Ovary (tissue), 3 donors: ENCODE data around the gene HECTD1.

Experiments used
- POLR2A ChIP-seq: fragments of 450-650 bp; IDR thresholded peaks from one replicate; pipeline ENCODE4 v1.6.1; 2017; ENCODE audit warnings: antibody characterized with exemption, mild to moderate bottlenecking, moderate library complexity
- TF ChIP-seq, protein P1 (sequence below), 3 donors: fragments of 450-650 bp in 2 of 3; fragments of 200-600 bp in 1 of 3; IDR thresholded peaks; one replicate each; pipeline versions ENCODE4 v1.5.1 to v1.8.0; 2016 to 2022; ENCODE audit warnings: antibody characterized with exemption in 3 of 3, mild to moderate bottlenecking in 1 of 3
- donor health status: DM: no; HTN: no; CAD: no.

DNA sequence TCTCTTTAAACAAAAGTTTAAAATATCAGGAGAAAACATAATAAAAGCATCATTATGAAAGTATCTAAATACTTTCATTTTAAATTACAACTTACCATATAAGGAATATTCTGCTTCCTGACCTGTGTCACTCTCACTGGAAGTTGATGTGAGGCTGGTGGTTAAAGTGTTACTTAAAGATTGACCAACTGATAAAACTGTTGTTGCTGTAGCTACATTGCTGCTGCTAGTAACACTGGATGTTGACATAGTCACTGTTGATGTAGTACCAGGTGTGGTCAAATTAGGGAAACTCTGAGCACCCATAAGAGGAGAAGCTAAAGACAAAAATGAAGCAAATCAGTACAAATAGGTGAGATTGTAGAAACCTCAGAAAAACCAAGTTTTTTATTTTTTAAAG lies 79.9 kb downstream of the HECTD1 start:
- TF ChIP-seq, protein P1, sequence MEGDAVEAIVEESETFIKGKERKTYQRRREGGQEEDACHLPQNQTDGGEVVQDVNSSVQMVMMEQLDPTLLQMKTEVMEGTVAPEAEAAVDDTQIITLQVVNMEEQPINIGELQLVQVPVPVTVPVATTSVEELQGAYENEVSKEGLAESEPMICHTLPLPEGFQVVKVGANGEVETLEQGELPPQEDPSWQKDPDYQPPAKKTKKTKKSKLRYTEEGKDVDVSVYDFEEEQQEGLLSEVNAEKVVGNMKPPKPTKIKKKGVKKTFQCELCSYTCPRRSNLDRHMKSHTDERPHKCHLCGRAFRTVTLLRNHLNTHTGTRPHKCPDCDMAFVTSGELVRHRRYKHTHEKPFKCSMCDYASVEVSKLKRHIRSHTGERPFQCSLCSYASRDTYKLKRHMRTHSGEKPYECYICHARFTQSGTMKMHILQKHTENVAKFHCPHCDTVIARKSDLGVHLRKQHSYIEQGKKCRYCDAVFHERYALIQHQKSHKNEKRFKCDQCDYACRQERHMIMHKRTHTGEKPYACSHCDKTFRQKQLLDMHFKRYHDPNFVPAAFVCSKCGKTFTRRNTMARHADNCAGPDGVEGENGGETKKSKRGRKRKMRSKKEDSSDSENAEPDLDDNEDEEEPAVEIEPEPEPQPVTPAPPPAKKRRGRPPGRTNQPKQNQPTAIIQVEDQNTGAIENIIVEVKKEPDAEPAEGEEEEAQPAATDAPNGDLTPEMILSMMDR (IDR thresholded peaks at IDR 0.05): no peak
- TF ChIP-seq POLR2A: no peak
